ENCODE results near the gene SPTLC3.

Gene SPTLC3

GRCh38 chr20:13166437-13166836, 157.7 kb downstream of the SPTLC3 start:
- DNase-seq (ENCODE audit: low spot score): no peak
- no peak for TF ChIP-seq CTCF (IDR thresholded peaks at IDR 0.05; ENCODE audit: extremely low read depth, insufficient read depth, missing control alignments)
- in situ Hi-C loops (cut with MboI; ENCODE audit: low pct_unique_long_range_greater_than_20kb, low sequenced_read_pairs, unreplicated experiment): no loop called here

GRCh38 chr20:13169086-13169485, 160.3 kb downstream of the SPTLC3 start:
- no peak for TF ChIP-seq CTCF (IDR thresholded peaks at IDR 0.05; ENCODE audit: extremely low read depth, insufficient read depth, missing control alignments)
- DNase-seq (ENCODE audit: low spot score): no peak
- in situ Hi-C loops (cut with MboI; ENCODE audit: low pct_unique_long_range_greater_than_20kb, low sequenced_read_pairs, unreplicated experiment): no loop called here

DNA sequence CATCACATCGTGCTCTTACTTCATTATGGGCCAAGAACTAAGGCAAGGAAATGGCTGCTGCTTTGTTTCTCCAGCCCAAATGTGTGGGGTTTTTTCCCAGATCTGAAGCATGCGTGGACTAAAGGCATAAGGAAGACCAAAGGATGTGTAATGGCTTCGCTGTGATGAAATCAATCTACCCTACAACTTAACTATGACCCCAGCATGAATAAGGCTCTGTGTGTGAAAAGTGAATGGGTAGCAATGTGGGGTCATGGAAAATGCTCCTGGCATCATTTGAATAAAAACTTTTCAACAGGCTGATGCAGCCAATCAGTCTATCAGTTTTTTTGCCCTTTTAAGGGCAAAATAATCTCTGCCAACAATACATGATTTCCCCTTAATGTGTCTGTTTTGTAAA, 162.0 kb downstream of the SPTLC3 start:
- DNase-seq (ENCODE audit: low spot score): no peak
- TF ChIP-seq CTCF (IDR thresholded peaks at IDR 0.05; ENCODE audit: extremely low read depth, insufficient read depth, missing control alignments): no peak
- in situ Hi-C loops (cut with MboI; ENCODE audit: low pct_unique_long_range_greater_than_20kb, low sequenced_read_pairs, unreplicated experiment): no loop called here

GRCh38 chr20:13173201-13173600, 164.4 kb downstream of the SPTLC3 start:
- no peak for DNase-seq (ENCODE audit: low spot score)
- in situ Hi-C loops (cut with MboI; ENCODE audit: low pct_unique_long_range_greater_than_20kb, low sequenced_read_pairs, unreplicated experiment): no loop called here

GRCh38 chr20:13174402-13174801, 165.6 kb downstream of the SPTLC3 start:
- in situ Hi-C loops (cut with MboI; ENCODE audit: low pct_unique_long_range_greater_than_20kb, low sequenced_read_pairs, unreplicated experiment): no loop called here
- no peak for TF ChIP-seq CTCF (IDR thresholded peaks at IDR 0.05; ENCODE audit: extremely low read depth, insufficient read depth, missing control alignments)
- no peak for DNase-seq (ENCODE audit: low spot score)

More at GRCh38 chr20:13173201-13173600, 164.4 kb downstream of the SPTLC3 start:
- no peak for TF ChIP-seq CTCF (IDR thresholded peaks at IDR 0.05; ENCODE audit: extremely low read depth, insufficient read depth, missing control alignments)

GRCh38 chr20:13180986-13181889, 172.5 kb downstream of the SPTLC3 start:
- no peak for TF ChIP-seq CTCF (IDR thresholded peaks at IDR 0.05; ENCODE audit: extremely low read depth, insufficient read depth, missing control alignments)
- in situ Hi-C loops (cut with MboI; ENCODE audit: low pct_unique_long_range_greater_than_20kb, low sequenced_read_pairs, unreplicated experiment): no loop called here
- DNase-seq (ENCODE audit: low spot score): no peak
